ENCODE results near the gene NRARP. TPM values are rescaled to one million over a fixed set of nuclear protein-coding genes. Genes with fewer than 3 reads are reported as not detected.

NRARP gene
- total and polyA plus RNA-seq, 8 donors, result 1.3 to 23.4 (median 10.8) TPM

DNA sequence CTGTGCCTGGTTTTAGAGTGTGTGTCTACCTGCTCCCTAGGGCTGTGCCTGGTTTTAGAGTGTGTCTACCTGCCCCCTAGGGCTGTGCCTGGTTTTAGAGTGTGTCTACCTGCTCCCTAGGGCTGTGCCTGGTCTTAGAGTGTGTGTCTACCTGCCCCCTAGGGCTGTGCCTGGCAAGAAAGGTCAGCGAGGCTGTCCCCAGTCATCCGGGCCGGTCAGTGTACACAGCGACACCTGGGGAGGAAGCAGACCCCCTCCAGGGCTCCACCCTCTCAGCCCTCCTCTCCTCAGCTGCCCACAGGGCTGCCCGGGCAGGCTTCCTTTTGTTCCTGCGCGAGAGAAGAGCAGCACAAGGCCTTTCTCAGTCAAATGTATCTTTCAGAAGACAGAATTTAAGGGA is 4.1 kb downstream of the NRARP start:
- H3K4me3 ChIP-seq, result peak overlapping the region in 1 of 4 donors; percentile 70
- H3K4me1 ChIP-seq, result peaks cover 20 to 34% (median 23%) of the 10 kb centered on the region in 3 donors
- H3K27me3 ChIP-seq, result no peaks in the 10 kb centered on the region
- no peaks in the 10 kb centered on the region for H3K9me3 ChIP-seq
- no peaks in the 10 kb centered on the region for H3K36me3 ChIP-seq
- no peak for FAIRE-seq
- ATAC-seq, result no peak
- TF ChIP-seq, protein P1, sequence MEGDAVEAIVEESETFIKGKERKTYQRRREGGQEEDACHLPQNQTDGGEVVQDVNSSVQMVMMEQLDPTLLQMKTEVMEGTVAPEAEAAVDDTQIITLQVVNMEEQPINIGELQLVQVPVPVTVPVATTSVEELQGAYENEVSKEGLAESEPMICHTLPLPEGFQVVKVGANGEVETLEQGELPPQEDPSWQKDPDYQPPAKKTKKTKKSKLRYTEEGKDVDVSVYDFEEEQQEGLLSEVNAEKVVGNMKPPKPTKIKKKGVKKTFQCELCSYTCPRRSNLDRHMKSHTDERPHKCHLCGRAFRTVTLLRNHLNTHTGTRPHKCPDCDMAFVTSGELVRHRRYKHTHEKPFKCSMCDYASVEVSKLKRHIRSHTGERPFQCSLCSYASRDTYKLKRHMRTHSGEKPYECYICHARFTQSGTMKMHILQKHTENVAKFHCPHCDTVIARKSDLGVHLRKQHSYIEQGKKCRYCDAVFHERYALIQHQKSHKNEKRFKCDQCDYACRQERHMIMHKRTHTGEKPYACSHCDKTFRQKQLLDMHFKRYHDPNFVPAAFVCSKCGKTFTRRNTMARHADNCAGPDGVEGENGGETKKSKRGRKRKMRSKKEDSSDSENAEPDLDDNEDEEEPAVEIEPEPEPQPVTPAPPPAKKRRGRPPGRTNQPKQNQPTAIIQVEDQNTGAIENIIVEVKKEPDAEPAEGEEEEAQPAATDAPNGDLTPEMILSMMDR (IDR thresholded peaks at IDR 0.05), result no peak
- intact Hi-C loops (cut with DNase I), result loop anchor here in 1 of 3 donors (10.0 kb wide), 1 partner anchor 227 kb away; no protein-coding TSS in a partner anchor
- DNase-seq, result peak in 5 of 6 donors; percentile 22 to 68 (median 51)
- WGBS, 2 donors, result 32 to 53% methylated on average over 7 of the region's 7 CpGs
- peak overlapping the region; percentile 51 to 70 (median 62) for H3K27ac ChIP-seq

DNA sequence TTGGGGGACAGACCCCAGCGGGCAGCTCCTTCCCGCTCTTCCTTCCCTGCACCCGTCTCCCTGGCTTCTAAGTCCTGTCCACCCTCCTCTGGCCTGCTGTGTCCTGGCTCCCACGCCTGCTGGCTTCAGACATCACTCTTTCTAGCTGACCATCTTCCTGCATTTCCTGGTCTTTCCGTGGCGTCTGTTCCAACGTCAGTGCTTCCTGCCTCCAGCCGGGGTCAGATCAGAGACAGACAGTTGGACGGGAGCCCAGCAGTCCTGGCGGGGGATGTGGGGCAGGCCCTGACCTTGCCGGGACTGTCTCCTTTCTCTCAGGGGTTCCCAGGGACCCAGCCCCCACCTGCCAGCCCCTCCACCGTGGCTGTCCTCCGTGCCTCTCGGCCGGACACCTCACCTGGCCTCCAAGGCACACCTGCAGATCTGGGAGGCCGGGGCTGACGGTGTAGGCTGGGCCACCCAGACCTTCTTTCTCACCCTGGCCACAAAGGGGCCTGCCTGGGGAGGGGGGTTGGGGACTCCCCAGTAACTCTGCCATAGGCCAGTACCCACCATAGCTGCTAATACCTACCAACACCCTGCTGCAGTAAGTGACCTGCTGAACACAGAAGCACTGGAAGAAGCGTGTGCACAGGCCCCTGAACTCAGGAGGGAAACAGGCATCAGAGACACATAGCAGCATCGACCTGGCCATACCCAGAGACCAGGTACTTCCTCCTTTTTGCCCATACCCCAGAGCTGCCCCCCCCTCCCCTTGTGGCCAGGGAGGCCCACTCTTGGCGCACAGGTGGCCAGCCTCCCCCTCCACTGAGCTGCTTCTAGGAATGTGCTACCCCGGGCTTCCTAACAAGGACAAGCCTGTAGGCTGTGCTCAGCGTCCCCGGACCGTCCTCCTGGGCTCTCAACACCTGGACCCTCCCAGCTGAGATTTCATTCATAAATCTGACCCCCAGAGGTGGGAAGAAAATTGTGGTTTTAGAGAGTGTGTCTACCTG is 5.1 kb downstream of the NRARP start:
- peak overlapping the region in 2 of 4 donors; percentile 49 to 52 for H3K4me3 ChIP-seq
- ATAC-seq (peak in 2 of 4 donors; percentile 10 to 15), DNase-seq (peak; percentile 71 to 89 (median 82)), FAIRE-seq (no peak)
- H3K27ac ChIP-seq, result peak overlapping the region; percentile 40 to 82 (median 60)
- H3K9me3 ChIP-seq, result no peaks in the 10 kb centered on the region
- no peaks in the 10 kb centered on the region for H3K27me3 ChIP-seq
- WGBS, 2 donors, result 32 to 38% methylated on average over 21 to 24 of the region's 24 CpGs
- intact Hi-C loops (cut with DNase I), result loop anchor here in 1 of 3 donors (10.0 kb wide), 1 partner anchor 228 kb away; no protein-coding TSS in a partner anchor
- H3K36me3 ChIP-seq, result no peaks in the 10 kb centered on the region
- TF ChIP-seq, protein P1 (IDR thresholded peaks at IDR 0.05), result no peak
- H3K4me1 ChIP-seq, result peaks cover 18 to 37% (median 22%) of the 10 kb centered on the region in 3 donors

DNA sequence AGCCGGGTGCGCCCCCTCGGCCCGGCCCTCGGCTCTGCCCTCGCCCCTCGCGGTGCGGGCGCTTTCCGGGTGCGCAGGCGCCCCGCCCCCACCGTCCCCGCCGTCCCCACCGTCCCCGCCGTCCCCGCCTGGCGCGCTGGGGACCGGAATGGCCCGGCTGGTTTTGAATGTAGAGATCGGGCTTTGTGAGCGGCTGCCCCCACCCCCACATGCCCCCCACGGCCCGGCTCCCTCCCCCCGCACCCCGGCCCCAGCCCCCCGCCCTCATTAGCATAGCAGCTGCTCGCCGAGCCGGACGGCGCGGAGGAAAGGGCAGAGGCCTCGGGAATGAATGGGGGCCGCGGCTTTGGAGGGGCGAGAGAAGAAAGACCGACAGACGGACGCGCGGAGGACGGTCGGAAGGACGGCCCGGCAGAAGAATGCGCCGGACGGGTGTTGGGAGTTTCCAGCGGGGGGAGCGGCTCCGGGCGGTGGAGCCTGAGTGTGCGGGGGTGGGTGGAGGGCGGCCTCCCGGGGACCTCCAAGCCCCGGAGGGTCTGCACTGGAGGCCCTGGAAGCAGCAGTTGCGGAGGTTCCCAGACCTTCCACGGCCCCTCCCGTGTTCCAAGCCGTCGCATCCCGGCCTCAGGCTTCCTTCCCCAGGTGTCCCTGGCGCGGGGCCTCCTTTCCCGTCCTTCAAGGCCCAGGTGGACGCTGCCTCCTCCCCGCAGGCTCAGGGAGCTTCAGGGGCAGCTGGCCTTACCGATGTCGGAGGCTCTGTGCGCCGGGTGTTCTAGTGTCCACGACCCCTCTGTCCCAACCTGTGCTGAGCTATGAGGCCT is 6.0 kb downstream of the NRARP start:
- WGBS, 2 donors, result 10 to 12% methylated on average over 50 to 78 of the region's 78 CpGs
- TF ChIP-seq, protein P1 (IDR thresholded peaks at IDR 0.05), result no peak
- intact Hi-C loops (cut with DNase I), result loop anchor here in 1 of 3 donors (10.0 kb wide), 1 partner anchor 229 kb away; no protein-coding TSS in a partner anchor
- no peaks in the 10 kb centered on the region for H3K36me3 ChIP-seq
- ATAC-seq (no peak), DNase-seq (peak in 5 of 6 donors; percentile 27 to 83 (median 68)), FAIRE-seq (no peak)
- H3K4me3 ChIP-seq, result peak overlapping the region in 3 of 4 donors; percentile 30 to 52 (median 49)
- no peaks in the 10 kb centered on the region for H3K27me3 ChIP-seq
- H3K9me3 ChIP-seq, result no peaks in the 10 kb centered on the region
- H3K4me1 ChIP-seq, result peaks cover 18 to 37% (median 22%) of the 10 kb centered on the region in 3 donors
- H3K27ac ChIP-seq, result peak overlapping the region; percentile 40 to 82 (median 60)

DNA sequence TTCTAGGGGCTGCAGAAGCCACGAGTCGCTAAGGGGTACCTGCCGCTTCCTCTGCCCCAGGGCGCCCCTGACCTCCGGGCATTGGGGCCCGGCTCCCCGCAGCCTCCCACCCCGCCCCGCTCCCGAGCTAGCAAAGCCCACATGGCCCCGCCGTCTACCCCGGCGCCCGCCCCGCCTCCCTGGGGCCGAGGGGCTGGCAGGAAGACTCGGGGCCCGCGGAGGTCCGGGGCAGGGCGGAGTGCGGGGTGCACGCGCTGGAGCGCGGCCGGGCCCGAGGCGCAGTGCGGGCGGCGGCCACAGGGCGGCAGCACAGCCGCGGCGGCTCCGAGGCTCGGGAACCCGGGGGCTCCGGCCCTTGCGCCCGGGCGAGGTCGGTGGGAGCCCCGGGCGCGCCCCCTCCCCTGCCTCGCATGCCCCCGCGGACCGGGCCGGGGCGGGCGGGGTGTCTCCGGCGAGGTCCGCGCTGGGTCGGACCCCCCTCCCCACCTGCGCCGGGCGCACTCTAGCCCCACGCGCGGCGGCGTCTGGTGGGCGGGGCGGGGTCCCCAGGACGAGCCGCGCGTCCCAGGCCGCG is 6.7 kb downstream of the NRARP start:
- no peaks in the 10 kb centered on the region for H3K27me3 ChIP-seq
- DNase-seq, result peak; percentile 36 to 86 (median 69)
- TF ChIP-seq, protein P1 (IDR thresholded peaks at IDR 0.05), result peak; percentile 13 to 58 (median 42)
- H3K27ac ChIP-seq, result peak overlapping the region; percentile 40 to 93 (median 84)
- WGBS, 2 donors, result 5 to 7% methylated on average over 38 to 76 of the region's 76 CpGs
- no peak for FAIRE-seq
- peaks cover 18 to 37% (median 22%) of the 10 kb centered on the region in 3 donors for H3K4me1 ChIP-seq
- peak overlapping the region in 3 of 4 donors; percentile 30 to 52 (median 49) for H3K4me3 ChIP-seq
- H3K36me3 ChIP-seq, result no peaks in the 10 kb centered on the region
- intact Hi-C loops (cut with DNase I), result loop anchor here in 1 of 3 donors (10.0 kb wide), 1 partner anchor 229 kb away; no protein-coding TSS in a partner anchor
- H3K9me3 ChIP-seq, result no peaks in the 10 kb centered on the region
- peak; percentile 23 to 57 (median 42) for ATAC-seq

All from pancreas (tissue), 10 donors.